Pulmonary artery endothelial cell (primary cell): ENCODE results near the gene ABCC2. TPM values are rescaled to one million over a fixed set of nuclear protein-coding genes. Genes with fewer than 3 reads are reported as not detected.
"Not testable (repeated sequence)": the region's sequence is repeated elsewhere in the genome, so short reads cannot be mapped to it uniquely, and the experiment has no call there.

Experiments
- DNase-seq: peaks from one replicate; pipeline ENCODE4 v3.0.0-alpha.2; 2011; ENCODE audit warnings: low read depth, low spot score
- total RNA-seq: library from RNA; depleted of rRNA; stranded (reverse); fragments of >200 nt; gene quantifications from 2 replicates; pipeline ENCODE4 v1.2.3, GENCODE V29; 2014

The ABCC2 gene
- total RNA-seq, 1 donor from 2014 or later, result 0.66 TPM

DNA sequence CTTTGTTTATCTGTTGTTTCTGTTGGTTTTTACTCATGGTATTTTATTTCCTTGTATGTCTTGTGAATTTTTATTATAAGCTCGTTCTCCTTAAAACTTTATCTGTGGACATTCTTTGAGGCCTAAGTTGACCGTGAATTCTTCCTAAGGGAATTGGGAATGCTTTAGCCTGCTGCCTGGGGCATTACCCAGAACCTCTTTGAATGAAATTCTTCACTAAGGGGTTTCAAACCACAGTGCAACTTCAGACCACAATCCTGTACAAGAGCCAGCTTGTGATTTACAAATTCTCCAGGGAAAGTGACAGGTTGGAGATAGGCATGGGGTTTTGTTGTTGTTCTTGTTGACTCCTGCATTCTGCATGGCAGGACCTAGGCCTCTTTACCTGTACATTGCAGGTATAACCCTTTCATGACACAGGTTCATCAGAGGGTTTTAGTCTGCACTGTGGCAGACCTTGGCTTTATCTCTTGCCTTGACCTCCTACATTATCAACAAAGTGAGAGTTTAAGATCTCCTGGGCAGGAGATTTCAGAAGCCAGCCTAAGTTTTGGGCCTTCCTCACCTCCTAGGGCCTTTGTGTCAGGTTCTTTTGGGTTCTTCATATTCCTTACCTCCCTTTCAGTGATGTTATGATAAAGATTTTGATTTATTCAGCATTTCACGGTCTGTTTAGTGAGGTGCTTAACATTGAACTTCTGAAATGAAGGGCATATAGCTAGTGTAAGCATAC, 70.2 kb downstream of the ABCC2 start:
- no peak for DNase-seq

DNA sequence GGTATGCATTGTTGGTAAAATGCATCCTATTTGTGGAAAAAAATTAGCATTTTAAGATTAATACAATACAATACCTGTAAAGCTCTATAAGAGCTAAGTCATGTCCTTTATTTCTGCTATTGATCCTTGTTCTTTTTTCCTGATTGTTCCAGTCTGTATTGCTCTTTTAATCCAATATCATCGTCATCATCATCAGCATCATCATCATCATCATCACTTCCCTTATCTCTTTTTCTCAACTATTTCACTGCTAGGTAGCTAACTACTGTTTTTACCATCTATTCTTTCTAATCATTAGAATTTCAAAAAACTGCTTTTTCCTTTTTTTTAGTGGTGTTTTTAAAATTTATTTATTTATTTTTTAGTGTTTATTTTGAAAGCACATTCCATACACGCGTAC, 71.2 kb downstream of the ABCC2 start:
- no peak for DNase-seq

DNA sequence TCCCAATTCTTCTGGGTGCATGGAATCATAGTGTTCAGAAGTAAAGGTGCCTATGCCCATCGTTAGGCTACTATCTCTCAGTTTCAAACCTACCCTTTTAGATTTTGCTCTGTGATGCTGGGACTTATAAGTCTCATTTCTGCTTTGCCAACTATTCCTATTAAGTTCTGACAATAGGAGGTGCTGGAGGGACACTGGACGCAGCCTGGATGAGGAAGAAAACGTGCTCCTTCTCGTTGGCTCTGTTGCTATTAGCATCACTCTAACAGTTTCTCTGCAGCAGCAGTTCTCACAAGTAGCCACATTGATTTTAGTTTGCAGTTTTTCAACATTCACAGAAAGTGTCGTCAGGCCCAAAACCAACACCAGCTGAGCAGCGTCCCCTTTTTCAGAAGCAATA, 72.4 kb downstream of the ABCC2 start:
- DNase-seq, result peak; percentile 66

DNA sequence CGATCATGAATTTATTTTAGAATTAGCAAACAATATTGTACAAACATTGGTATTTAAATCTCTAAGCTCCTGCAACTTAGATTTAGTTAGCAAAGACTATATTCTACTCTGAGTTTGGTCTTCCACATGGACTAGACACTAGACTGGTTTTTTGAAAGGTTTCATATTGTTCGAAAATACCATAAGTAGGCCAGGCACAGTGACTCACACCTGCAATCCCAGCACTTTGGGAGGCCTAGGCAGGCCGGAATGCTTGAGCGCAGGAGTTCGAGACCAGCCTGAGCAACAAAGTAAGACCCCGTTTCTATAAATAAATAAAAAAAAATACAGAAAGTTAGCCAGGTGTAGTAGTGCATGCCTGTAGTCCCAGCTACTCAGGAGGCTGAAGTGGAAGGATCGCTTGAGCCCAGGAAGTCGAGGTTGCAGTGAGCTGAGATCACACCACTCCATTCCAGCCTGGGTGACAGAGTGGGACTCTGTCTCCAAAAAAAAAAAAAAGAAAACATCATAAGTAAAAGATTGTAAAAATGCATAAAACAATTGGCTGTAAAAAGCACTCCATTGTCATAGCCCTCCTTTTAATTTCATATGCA, 73.1 kb downstream of the ABCC2 start:
- DNase-seq, result no peak

DNA sequence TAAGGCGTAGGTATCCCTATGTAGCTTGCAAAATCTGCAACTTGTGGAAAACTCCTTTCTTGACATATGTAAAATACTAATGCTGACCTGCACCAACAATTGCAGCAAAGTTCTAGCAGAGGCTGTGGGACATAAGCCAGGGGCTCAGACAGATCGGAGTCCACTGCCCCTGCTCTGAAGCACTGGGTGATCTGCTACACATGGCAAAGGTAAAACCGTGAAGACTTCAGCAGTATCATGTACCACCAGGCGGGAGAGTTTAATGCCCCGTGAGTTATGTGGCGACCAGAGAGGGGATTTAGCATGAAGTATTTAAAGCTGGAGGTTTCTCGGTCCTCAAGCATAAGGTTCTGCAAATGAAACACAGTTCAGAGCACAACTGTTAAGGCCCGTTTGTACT, 76.4 kb downstream of the ABCC2 start:
- DNase-seq, result no peak

DNA sequence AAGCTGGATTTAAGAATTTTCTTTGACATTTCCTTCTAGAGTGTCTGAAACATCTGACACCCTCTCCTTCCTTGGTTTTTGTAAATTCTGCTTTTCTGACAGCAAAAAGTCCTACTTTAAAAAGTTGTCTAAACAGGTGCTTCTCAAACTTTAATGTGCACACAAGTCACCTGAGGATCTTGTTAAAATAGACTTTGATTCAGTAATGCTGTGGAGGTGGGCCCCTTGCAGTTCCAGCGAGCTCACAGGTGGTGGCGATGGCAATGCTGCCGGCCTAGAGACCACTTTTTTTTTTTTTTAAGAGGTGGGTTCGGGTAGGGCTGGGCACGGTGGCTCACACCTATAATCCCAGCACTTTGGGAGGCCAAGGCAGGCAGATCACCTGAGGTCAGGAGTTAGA, 77.1 kb downstream of the ABCC2 start:
- no peak for DNase-seq

DNA sequence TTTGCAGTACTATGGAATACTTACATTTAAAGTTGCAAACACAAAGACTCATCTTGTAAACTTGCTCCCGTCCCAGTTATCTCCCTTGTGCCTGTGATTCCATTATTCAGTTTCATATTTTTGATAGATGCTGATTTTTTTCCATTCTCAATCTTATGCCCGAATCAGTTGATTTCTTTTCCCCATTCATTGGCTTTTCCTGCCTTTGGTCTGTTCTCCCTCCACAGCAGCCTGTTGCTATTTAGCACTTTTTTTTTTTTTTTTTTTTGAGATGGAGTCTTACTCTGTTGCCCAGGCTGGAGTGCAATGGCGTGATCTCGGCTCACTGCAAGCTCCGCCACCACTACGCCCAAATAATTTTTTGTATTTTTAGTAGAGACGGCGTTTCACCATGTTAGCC, 78.0 kb downstream of the ABCC2 start:
- DNase-seq, result no peak

DNA sequence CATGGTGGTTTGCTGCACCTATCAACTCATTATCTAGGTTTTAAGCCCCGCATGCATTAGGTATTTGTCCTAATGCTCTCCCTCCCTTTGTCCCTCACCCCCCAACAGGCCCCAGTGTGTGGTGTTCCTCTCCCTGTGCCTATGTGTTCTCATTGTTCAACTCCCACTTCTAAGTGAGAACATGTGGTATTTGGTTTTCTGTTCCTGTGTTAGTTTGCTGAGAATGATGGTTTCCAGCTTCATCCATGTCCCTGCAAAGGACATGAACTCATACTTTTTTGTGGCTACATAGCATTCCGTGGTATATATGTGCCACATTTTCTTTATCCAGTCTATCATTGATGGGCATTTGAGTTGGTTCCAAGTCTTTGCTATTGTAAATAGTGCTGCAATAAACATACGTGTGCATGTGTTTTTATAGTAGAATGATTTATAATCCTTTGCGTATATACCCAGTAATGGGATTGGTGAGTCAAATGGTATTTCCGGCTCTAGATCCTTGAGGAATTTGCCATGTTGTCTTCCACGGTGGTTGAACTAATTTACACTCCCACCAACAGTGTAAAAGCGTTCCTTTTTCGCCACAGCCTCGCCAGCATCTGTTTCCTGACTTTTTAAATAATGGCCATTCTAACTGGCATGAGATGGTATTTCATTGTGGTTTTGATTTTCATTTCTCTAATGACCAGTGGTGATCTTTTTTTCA, 81.2 kb downstream of the ABCC2 start:
- not testable (repeated sequence) for DNase-seq

DNA sequence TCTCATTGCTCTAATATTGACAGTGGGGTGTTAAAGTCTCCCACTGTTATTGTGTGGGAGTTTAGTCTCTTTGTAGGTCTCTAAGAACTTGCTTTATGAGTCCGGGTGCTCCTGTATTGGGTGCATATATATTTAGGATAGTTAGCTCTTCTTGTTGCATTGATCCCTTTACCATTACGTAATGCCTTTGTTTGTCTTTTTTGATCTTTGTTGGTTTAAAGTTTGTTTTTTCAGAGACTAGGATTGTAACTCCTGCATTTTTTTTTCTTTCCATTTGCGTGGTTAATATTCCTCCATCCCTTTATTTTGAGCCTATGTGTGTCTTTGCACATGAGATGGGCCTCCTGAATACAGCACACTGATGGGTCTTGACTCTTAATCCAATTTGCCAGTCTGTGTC, 84.8 kb downstream of the ABCC2 start:
- not testable (repeated sequence) for DNase-seq

DNA sequence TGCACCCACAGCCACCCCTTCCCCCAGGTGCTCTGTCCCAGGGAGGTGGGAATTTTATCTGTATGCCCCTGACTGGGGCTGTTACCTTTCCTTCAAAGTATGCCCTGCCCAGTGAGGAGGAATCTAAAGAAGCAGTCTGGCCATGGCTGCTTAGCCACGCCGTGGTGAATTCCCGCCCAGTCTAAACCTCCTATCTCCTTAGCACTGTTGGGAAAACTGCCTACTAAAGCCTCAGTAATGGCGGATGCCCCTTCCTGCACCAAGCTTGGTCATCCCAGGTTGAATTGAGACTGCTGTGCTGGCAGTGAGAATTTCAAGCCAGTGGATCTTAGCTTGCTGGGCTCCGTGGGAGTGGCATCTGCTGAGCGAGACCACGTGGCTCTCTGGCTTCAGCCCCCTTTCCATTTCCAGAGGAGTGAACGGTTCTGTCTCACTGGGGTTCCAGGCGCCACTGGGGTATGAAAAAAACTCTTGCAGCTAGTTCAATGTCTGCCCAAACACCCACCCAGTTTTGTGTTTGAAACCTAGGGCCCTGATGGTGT, 87.2 kb downstream of the ABCC2 start:
- DNase-seq, result no peak

DNA sequence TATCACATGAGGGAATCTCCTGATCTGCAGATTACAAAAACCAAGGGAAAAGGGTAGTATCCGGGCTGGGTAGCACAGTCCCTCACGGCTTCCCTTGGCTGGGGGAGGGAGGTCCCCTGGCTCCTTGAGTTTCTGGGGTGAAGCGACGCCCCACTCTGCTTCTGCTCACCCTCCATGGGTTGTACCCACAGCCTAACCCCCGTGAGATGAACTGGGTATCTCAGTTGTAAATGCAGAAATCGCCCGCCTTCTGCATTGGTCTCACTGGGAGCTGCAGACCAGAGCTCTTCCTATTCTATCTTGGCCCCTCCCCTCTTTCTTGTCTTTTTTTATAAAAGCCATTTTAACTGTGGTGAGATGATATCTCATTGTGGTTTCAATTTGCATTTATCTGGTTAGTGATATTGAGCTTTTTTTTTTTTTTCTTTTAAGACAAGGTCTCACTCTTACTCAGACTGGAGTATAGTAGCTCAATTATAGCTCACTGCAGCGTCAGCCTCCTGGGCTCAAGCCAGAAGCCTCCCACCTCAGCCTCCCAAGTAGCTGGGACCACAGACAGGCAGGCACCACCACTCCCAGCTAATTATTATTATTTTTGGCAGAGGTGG, 87.8 kb downstream of the ABCC2 start:
- DNase-seq, result no peak

DNA sequence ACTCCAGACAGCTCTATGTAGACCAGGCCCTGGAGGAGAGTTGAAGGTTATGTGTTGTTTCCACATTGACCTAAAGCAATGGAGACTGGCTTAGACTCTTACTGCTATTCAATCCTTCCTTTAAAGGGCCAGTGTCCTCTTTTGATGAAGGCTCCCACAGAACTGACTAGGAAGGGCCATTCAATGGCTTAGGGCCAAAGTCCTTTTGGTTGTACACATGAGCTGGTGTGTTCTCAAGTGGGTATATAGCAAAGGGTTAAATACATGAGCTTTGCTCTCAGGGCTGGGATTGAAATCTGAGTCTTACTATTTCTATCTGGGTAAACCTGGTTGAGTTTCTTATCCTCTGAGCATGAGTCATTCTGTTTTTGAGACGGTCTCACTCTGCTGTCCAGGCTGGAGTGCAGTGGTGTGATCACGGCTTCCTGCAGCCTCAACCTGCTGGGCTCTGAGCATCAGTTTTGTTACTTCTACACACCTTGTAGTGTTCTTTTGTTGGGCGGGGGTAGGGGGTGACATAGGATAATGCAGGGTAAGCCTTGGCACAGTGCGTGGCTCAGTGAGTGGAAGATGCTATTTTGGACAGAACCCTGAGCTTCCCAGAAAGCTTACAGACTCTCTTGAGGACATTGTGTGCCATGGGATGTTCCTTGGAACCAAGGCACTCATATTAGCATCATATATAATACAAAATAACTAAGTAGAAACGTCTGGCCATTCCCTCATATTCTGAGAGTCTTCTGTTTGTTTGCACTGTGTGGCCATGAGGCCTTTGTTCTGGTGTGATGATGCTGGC, 90.1 kb downstream of the ABCC2 start:
- no peak for DNase-seq

DNA sequence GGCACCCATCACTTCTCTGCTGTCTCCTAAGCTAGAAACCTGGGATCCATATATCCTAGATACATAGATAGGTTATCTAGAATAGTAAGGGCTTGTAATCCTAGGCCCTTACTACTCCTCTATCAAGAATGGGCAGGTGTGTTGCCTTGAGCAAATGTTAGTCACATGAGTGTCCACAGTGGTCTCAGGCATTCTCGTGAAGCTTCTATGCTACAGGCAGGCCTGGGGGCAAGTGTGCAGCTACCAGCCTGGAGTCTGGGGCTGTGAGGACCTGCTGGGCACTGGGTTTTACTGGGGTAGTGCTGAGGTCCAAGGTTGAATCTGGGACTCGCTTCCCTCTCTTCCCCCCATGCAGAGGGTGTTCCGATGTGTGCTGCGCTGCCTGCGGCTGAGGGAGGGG, 91.4 kb downstream of the ABCC2 start:
- DNase-seq, result no peak

DNA sequence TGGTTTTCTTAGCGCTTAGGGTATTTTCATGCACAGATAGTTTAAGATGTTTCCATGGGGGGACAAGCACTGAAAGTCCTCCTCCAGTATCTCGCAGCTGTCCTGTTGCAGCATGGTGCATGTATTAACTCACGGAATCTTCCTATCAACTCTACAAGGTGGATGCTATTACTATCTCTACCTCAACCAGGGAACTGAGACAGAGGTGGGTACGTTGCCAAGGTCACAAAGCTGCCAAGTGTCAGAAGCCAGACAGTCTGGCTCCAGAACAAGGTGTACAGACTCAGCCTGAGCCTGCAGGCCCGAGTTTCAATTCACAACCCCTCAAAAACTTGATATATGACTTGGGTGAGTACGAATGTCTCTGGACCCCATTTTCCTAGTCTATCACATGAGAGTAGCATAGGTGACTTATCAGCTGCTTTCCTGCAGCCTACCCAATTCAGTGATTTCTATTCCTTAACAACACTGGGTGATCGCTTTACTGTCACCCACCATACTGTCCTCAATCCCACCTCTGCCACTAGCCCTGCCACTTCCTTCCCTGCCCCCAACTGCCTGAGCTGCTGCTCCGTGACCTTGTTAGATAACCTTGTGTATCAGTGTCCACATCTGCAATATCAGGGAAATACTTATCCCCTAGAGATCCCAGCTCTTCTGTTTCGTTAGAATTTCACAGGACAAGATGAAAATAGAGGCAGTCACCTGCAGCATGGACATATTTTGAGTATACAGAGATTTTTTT, 92.1 kb downstream of the ABCC2 start:
- DNase-seq, result no peak

DNA sequence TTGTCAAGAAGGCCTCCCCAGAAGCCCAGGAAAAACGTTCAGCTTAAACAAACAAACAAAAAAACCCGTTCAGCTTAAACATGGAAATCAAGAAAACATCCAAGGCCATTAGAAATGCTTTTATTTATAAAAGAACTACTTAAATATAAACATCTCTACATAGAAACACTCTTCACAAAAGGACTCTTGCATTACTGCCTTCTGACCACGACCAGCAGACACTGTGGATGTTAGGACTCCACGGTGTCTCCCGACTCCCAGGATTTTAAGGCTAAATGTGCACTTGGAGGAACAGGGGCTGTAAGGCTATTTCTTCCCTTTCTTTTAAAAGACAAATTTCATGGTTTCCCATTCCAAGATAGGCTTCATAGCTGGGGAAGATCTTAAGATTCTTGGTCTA, 93.0 kb downstream of the ABCC2 start:
- DNase-seq, result no peak

DNA sequence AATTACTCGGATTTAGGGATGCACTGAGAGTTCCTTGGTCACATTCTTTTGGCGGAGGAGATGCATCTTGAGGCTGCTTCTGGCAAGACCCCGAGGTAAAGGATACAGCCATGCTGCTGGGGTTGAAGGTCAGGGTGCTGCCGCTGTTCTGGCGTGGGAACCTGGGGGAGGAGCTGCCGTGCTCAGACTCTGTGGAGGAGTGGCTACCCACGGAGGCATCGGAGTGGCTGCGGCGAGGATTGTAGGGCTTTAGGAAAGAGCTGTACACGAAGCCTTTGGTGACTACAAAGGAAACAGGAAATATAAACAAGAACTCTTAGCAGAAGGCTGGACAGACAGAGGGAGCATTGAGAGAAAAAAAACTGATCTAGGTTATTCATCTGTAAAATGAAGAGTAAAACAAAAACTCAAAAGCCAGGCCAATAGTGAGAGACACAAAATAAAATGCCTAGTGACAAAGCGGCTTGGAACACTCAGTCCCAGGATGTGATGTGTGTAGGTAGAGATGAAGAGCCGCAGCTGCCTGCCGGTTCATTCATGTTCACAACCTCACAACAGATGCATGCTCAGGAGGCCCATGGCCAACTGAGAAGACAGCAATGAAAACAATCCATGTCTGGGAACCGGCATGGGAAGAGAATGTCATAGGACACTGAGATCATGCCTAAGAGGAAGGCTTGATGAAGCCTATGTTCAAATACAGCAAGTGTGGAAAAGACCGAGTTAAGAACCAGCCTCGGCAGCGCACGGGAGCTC, 97.8 kb downstream of the ABCC2 start:
- peak; percentile 41 for DNase-seq

DNA sequence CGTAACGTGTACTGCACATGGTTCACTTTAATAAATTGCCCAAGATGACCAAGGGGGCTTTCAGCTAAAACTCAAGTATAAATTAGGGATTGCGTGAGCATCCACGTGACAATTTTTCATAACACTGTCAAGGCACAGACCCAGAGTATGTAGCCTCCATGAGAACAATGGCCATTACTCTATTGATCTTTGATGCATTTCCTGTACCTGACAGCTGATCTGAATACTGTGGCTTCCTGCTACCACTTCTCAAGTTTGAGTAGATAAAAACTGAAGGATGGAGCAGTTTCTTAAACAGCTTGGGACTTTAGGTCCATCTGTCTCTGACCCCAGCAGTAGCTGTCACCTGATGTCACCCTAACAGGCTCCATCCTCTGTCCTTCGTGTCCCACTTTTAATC, 98.9 kb downstream of the ABCC2 start:
- no peak for DNase-seq

DNA sequence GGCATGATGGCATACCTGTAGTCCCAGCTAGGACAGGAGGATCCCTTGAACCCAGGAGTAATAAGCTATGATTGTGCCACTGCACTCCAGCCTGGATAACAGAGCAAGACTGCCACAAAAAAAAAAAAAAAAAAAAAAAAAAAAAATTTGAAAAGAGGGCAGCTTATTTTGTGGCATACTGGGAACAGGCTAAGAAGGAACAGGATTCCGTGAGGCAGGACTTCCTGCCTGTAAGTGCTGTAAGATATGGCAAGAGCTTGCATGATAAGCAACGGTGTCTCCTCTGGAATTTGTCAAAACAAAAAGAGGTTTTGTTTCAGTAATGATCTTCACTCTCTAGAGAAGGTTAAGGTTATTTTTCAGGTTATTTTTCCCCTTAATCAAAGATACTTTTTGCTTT, 101.1 kb downstream of the ABCC2 start:
- DNase-seq, result no peak

DNA sequence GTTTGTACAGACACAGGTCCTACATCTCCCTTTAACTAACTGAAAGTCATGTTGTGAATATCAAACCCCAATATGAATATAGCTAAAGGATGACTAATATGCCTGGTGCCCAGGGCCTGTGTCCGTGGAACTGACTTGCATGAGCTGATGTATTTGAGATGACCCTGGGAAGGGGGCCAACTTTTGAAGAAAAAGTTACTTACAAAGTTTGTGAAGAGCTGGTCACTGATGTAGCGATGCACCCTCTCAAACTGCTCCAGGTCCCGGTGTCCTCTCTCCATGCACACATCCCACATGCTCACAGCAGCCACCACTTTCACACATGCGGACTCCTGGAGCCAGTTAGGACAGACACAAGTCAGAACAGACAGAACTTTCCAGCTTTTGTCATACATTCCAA, 106.2 kb downstream of the ABCC2 start:
- DNase-seq, result no peak

DNA sequence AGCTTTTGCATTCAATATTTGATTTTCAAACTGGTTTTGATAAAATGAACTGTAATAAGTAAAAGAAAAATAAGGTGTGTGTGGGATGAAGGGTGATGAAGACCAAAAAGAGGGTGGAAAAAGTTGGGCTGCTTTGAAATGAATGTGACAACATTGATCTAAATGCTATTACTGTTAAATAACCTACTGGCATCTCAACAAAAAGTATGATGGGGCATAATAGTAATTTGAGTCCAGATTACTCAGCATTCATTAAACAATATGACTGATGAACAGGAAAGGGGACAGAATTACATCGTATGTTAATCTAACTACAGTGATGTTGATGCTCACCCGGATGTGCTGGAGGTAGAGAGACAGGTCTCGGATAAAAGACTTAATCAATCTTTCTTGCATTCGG, 112.2 kb downstream of the ABCC2 start:
- no peak for DNase-seq
